NCI-H146 (cell line): ENCODE measurements around the gene ARHGAP15.

Experiments
- DNase-seq: peaks from one replicate; lab custom pipeline; 2025; lab: John Stamatoyannopoulos, UW

ARHGAP15 gene

DNA sequence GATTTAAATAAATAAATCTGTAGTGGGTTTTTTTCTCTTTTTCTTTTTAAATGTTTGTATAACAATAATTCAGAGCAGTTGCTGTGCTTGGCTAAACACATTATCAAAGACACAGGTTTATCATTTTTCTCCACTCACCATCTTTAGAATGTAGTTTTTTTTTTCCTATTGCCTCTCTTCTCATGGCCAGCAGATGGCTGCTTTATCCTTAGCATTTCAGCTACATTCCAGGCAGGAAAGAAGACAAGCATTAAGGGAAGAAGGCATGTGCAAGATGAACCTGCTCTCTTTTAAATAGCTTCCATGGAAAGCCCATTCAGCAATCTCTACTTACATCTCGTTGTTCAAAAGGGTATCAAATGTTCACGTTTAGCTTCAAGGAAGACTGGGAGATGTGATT lies 42.6 kb downstream of the ARHGAP15 start:
- no peak for DNase-seq

DNA sequence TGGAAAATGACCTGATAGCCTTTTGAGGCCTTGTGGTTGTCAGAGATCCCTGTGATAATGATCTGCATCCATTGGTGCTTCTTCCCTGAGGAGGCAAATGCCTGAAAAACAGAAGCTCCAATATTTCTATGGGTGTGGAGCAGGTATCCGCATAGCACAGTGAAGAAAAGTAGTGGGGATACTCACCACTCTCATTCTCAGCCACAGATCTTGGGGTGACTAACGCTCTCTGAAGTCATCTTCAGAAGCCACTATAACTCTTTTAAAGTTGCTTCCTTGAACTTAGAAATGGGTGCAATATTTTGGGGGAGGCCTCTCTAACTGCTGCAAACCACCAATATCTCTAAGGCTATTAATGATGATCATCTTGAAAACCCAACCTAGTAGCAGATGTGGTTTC lies 46.2 kb downstream of the ARHGAP15 start:
- no peak for DNase-seq

DNA sequence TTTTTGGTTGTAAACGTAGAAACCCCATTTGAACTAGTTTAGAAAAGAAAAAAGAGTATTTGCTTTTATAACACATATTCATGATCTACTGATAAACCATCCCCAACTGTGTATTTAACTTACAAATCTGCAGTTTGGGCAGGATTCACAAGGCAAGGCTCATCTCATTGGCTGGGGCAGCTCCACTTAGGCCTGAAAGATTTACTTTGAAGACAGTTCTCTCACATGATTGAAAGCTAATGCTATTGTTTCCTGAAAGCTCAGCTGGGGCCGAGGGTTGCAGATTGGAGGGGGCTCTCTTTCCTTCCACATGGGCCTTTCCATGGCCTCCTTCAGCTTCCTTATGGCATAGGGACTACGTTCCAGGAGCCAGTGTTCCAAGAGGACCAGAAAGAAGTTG lies 47.4 kb downstream of the ARHGAP15 start:
- DNase-seq = no peak

DNA sequence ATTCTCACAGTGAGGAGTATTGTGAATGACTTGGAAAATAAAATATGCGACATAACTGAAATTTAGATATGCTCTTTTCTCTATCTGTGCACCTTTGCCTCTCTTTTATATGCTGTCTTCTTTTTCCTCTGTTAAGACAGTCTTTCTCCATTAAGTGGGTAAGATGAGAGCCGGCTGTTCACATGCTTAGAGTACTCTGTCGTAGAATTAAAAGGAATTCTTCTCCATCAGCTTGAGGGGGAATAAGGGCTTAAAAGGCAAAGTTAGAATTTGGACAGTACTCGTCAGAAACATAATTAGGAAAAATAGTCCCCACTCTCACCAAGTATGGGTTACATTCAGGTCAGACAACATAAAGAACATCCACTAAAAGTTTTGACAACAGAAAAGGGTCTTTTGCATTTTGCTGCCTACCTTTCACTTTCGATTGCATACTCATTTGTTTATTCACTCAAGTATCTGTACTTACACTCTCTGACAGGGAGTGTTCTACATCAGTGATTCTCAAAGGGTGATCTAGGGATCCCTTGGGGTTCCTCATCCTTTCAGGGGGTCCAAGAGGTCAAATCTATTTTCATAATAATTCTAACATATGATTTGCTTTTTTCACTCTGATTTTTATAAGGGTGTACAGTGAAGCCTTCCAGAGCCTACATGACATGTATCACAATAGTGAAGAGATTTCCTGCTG lies 48.0 kb downstream of the ARHGAP15 start:
- DNase-seq = no peak

DNA sequence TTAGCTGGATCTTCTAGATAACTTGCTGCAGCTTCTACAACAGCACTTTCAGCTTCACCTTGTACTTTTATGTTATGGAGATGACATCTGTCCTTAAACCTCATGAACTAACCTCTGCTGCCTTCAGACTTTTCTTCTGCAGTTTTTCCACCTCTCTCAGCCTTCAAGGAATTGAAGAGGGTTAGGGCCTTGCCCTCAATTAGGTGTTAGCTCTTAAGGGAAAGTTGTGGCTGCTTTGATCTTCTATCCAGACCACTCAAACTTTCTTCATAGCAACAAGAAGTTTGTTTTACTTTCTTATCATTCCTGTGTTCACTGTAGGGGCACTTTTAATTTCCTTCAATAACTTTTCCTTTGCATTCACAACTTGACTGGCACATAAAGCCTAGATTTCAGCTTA lies 52.3 kb downstream of the ARHGAP15 start:
- no peak for DNase-seq

DNA sequence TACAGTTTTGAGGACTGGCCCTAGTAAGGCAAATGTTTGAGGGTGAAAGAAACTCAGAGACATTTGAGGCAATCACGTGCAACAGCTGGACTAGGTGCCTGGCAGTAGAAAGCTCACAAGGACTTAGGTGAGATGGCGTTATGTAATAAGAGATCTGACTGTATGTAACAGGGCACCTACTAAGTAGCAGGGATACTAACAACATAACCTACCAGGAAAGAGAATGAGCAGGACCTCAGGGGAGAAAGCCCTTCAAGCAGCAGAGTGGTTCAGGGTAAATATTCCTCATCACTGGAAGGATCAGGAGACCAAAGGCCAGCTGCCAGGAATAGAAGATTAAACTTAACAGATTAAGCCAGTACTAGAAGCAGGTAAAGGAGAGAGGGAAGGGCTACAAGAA lies 53.4 kb downstream of the ARHGAP15 start:
- no peak for DNase-seq

DNA sequence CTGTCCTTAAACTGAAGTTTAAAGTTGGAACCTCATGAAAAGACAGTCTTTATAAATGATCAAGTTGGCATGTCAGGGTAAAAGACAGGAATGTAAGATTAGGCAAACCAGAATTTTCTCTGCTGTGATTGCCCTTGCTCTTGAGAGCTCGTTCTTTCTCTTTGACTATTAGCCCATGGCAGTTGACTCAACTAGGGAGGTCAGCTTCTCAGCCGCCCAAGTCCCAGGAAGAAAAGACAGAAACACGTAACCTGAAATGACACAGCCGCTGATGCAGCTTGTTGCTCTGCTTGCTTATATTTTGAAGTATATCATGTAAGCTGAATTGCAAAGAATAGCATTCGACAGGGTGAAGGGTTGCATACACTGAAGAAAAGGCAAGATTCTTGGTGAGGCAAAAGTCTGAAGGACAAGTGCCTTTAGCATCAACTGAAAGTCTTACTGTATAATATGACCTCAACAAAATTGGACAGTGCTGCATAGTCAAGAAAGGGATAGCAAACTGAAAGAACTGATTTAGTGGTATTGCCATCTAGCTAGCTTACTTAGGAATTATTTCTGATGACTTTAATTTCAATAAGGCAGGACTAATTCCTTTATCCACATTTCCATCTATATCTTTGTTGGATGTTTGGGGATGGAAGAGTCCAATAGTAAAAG lies 54.7 kb downstream of the ARHGAP15 start:
- no peak for DNase-seq

DNA sequence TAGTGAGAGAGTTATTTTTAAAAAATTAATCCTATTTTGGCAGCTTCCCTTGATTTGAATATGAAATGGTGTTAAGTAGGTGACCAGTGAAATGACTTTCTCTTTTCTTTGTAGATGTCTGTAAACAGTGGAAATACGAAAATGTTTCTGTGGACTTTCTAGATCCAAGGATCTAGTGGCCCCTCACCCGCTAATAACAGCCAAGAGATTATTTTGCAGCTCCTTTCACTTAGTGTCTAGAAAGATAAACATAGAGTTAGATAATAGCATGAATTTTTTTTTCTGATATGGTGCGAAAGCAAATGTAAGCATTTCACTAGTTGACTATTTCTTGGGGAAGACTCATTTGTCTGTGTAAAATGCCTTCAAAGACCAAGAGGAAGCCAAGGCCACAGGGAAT lies 57.7 kb downstream of the ARHGAP15 start:
- no peak for DNase-seq

DNA sequence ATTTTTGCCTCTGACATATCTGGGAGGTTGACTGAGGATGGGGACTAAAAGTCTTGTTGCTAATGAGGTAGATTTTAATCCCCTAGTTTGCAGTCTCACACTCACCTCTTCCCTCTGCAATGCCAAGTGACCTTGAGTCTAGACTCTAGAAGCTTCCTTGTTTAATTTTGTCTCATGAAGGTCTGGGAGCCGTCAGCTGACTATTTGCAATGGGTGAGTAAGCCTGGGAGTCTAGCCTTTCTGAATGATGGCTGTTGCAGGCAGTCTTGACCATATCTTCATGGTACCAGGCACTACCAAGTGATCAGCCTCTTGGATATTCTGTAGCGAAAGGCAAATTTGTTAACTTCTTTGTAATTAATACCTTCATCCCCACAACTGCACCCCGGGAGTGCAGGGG lies 61.2 kb downstream of the ARHGAP15 start:
- DNase-seq = no peak

DNA sequence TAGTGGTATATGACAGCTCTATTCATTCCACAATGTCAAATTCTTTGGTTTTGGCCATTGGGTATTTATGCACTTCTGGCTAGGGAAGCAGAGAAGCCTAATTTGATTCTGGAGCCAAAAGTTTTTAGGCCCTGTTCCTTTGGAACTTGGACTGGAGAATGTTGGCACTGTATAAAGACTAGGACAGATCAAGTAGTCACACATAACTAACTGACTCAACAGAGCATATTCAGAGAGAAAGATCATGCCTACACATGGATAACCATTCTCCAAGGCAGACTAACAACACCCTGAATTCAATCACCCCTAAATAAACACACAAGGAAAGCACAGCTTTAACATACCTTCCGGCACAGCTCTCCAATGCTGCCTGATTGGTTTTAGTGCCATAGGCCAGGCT lies 62.9 kb downstream of the ARHGAP15 start:
- DNase-seq = no peak

DNA sequence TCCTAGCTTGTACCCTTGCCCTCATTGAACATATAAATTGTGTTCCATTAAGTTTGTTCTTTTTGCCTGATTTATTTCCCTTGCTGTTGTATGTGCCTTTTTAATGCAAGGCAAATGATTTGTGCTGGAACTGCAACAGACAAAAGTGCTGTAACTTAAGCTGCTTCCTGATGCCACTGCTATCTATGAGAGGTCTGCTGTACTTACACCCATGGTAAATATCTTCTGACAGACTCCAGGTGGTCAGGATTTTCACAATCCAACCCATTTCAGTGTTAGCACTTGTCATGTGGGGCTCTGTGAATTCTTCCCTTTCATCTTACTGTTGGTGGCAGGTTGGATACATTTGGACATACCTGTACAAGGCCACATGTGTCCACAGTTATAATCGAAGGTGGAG lies 63.5 kb downstream of the ARHGAP15 start:
- DNase-seq = no peak

DNA sequence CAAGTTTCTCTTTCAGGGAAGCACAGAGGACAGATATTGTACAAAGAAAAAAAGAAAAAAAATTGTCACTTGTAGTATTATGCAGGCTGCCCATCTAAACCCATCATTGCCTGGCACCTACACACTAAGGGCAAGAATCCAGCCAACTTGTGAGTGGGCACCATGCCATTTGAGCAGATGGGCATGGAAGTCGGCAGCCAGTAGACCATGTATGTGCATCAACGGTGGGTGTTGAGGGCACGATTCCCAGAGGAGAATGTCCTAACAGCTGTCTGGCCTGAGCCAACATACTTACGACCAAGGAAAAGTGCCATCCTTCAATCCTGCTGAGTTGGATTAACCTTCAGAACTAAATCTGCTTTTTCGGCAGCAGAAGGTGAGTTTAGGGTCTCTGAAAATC lies 63.9 kb downstream of the ARHGAP15 start:
- no peak for DNase-seq

DNA sequence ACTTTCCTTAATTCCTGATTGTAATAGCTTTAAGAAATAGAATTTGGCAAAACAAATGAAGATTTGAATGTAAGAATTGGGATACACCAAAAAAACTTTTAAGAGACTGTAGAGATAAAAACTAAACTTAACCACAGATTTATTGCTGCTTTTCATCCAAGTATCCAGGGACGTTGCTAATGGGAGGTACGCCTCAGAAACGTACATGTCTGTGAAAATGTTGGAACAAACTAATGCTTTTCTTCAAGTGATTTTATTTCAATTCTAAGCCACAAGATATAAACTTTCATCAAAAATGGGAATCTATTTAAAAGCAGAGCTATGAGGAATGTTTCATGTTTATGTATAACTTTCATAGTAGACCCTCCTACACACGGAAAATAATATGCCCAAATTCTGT lies 66.3 kb downstream of the ARHGAP15 start:
- DNase-seq = no peak

DNA sequence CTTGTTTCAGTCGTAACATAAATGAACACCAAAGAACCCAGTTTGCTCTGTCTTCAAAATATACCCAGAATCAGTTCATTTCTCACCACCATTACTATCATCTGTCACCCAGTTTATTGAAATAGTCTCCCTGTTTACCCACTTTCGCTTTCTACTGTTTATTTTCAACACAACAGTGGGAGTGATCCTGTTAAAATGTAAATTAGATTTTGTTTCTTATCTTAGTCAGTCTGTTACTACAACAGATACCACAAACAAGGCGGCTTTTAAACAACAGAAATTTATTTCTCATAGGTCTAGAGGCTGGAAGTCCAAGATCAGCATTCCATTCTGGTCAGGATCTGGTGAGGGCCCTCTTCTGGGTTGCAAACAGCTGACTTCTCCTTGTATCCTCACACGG lies 74.8 kb downstream of the ARHGAP15 start:
- no peak for DNase-seq

DNA sequence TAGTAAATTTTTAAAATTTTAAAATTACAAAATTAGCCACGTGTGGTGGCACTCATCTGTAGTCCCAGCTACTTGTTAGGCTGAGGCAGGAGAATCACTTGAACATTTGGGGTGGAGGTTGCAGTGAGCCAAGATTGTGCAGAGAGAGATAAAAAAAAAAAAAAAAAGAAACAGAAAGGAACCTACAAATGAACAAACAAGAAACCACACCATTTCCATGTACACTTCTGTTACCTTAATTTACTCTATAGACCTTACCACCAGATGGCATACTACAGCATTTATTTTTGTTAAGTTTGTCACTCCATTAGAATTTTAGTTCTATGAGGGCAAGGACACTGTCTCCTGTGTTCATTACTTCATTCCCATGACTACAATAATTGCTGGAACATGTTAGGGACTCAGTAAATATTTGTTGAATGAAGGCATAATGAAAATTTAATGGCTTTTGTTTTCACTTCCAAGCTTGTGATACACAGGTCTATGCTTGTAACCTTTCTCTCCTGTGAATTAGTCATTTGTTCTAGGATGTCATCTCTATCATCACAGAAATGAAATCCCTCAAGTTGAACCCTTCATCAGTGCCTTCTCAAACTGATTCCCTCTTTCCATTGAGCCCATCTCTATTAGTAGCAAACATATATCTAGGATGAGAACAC lies 76.0 kb downstream of the ARHGAP15 start:
- no peak for DNase-seq

DNA sequence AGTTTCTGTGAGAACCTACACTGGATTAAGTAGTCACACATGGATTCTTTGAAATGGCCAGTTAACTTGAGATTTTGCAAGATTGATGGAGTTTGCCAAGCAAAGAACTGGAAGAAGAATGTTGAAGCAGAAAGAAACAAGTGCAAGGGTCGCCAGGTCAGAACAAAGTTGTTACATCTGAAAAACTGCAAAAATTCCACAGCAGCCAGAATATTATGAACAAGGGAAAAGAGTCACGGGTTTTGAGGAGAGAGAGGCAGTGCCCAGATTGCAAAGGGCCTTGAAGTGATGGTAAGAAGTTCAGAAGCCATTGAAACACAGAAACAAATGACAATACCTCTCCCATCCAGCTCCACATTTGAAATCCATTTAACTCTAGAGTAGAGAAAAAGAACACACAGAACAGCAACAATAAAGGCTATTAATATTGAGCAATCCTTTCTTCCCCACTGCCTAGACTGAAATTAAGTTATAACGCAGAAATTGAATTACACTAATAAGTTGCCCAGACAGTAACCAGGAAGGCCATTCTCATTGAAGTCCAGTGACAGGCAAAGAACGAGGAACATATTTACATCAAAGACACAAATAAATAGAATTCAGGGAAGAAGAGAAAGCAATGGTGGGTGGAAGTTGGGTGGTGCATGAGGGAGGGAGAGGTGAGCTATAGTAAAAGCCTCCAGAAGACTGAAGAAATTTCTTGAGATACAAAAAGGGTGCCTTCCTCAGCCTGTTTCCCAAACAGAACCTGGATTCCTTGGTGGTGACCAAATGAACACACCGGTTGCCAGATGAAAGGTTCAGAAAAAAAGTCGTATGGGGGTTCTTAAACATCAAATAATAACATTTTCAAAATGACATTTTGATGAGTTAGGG lies 80.6 kb downstream of the ARHGAP15 start:
- DNase-seq = no peak

DNA sequence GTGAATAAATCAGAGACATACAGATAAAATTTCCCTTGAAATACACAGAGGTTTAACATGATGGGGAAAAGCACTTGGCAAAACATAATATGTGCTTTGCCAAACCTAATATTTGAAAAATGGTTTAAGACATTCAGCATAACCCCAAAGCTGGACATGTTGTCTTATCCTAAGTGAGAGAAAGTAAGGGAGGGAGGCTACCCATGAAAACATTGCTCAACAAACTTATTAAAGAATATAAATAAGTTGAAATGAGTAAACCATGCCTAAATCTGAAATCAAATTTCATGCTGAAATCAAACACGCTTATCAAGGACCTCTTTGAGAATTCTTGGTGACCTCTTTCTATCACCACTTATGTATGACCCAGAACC lies 81.2 kb downstream of the ARHGAP15 start:
- DNase-seq = no peak

DNA sequence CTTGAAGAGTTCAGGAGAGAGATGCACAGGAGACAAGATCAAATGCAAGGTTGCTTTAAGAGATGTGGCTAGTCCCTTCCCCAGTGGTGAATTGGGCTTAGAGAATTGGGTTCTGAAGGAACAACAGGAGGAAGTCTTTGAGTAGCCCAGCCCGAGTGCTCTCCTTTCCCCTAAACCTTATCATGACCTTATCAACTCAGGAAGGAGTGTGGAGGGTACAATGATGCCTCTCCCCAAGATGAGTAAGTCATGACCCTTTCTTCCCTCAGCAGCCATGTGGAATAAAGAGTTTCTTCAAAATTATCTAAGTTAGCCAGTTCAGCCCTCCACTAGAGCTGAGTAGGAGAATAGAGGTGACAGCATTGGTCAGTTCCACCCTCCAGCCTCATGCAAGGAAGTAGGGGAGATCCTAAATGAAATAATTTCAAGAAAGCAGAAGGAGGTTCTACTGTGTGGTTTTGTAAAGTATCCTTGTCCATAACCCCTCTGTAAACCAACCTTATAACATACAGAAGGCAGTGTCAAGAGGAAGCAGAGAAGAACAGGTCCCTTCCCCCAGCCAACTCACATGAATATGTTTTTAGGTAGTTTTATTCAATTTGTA lies 88.4 kb downstream of the ARHGAP15 start:
- no peak for DNase-seq

DNA sequence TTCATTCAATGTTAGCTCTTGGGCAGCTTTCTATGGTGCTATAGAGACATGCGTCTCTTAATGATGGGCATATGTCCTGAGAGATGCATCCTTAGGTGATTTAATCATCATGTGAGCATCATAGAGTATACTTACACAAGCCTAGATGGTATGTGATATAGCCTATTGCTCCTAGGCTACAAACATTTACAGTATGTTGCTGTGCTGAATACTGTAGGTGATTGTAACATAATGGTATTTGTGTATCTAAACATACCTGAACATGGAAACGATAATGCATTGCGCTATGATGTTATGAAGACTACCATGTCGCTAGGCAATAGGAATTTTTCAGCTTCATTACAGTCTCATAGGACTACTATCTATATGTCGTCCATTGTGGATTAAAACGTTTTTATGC lies 89.4 kb downstream of the ARHGAP15 start:
- DNase-seq = no peak

DNA sequence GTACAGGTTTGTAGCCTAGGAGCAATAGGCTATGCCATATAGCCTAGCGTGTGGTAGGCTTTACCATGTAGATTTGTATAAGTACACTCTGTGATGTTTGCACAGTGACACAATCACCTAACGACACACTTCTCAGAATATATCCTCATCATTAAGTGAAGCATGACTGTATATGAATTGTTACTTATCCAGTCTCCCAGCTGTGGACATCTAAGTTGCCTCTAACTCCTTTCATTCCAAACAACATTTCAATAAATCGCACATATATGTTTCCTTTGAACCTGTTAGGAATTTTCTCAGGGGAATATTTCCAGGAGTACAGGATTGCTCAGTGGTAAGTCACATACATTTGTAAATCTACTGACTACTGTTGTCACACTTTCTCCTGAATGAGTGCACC lies 90.0 kb downstream of the ARHGAP15 start:
- no peak for DNase-seq

DNA sequence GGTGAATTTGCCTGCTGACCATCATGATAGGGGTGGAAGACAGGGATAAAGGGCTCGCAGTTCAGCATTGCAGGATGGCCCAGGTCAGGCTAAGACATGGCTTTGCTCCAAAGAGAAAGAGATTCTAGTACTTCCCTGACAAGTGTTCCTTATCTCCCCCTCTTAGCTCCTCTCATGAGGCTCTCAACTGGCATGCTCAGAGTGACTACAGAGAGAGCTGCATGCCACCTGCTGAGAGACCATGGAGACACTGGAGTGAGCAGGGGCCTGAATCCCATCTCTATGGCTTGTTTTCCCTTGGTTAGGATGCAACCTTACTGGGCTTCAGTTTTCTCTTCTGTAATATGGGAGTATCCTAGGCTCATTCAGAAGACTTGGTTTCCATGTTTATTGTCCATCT lies 94.3 kb downstream of the ARHGAP15 start:
- DNase-seq = no peak

DNA sequence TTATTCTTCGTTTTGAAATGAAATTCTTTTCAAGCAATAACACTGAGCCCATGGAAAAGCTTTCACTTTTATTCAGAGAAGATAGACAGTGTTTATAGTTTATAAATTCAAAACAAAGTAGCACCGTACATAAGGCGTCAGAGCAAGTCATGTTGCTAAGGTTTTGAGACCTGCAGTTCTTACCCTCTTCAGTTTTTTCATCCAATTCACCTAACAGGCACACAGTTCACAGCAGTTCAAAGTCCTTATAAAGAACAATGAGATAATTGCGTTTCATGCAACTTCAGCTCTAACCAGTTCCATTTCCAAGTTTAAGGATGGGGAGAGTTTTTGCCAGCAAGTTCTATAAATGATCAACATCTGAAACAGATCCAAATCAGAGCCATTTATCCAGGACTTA lies 96.7 kb downstream of the ARHGAP15 start:
- DNase-seq = no peak
